Naive thymus-derived CD4-positive, alpha-beta T cell (primary cell): ENCODE measurements around the gene ESPL1. TPM values are rescaled to one million over a fixed set of nuclear protein-coding genes. Genes with fewer than 3 reads are reported as not detected.

Experiments used
- ATAC-seq: fragments of 150-1000 bp; cut with Tn5 transposase; 2 replicates; pipeline ENCODE4 v1.10.0; 2021; ENCODE audit warnings: mild to moderate bottlenecking, moderate library complexity
- CTCF ChIA-PET: fragments of 350-600 bp; sonication (Branson Sonifier 250); formaldehyde crosslinking; loops from one replicate; lab custom pipeline; 2021; ENCODE audit warnings: antibody characterized with exemption; lab: Charles Lee
- POLR2A ChIA-PET: fragments of 350-600 bp; sonication (Branson Sonifier 250); formaldehyde crosslinking; loops from one replicate; lab custom pipeline; 2021; ENCODE audit warnings: antibody characterized with exemption, inconsistent platforms; lab: Charles Lee
- DNase-seq, 9 donors: peaks; one replicate each; pipeline versions ENCODE4 v3.0.0 to v3.0.0-alpha.2; 2020 to 2022; ENCODE audit warnings: mixed read lengths in 1 of 9
- H3K27ac ChIP-seq: one replicate; pipeline ENCODE4 v1.7.0; 2013; ENCODE audit warnings: mild to moderate bottlenecking, low read depth, low read length, moderate library complexity
- H3K27me3 ChIP-seq, 2 donors: one replicate each; pipeline ENCODE4 v1.7.0; 2013; ENCODE audit warnings: low read length in 2 of 2, mild to moderate bottlenecking in 2 of 2, moderate library complexity in 2 of 2; ENCODE audit not compliant: control insufficient read depth in 2 of 2, insufficient read depth in 2 of 2
- H3K36me3 ChIP-seq, 3 experiments: 1 replicate in 2 of 3; 2 replicates in 1 of 3; pipeline ENCODE4 v1.7.0; 2013; ENCODE audit warnings: low read length in 3 of 3, mild to moderate bottlenecking in 3 of 3, moderate library complexity in 1 of 3; ENCODE audit not compliant: insufficient read depth in 3 of 3, control insufficient read depth in 2 of 3
- H3K4me1 ChIP-seq, 2 donors: one replicate each; pipeline ENCODE4 v1.7.0; 2013; ENCODE audit warnings: low read length in 2 of 2, mild to moderate bottlenecking in 2 of 2, moderate library complexity in 1 of 2; ENCODE audit not compliant: control insufficient read depth in 2 of 2, insufficient read depth in 2 of 2
- H3K4me3 ChIP-seq: 2 replicates; pipeline ENCODE4 v1.7.0; 2013; ENCODE audit warnings: mild to moderate bottlenecking, low read length
- H3K9me3 ChIP-seq, 3 experiments: 1 replicate in 2 of 3; 2 replicates in 1 of 3; pipeline ENCODE4 v1.7.0; 2013; ENCODE audit warnings: low read length in 3 of 3; ENCODE audit not compliant: control insufficient read depth in 2 of 3
- H3K27ac Mint-ChIP-seq, 9 donors: one replicate each; pipeline ENCODE4 v1.8.0; 2020 to 2022; ENCODE audit warnings: mixed read lengths in 9 of 9, mild to moderate bottlenecking in 8 of 9, moderate library complexity in 5 of 9, inconsistent platforms in 2 of 9
- H3K27me3 Mint-ChIP-seq, 5 donors: one replicate each; pipeline ENCODE4 v1.8.0; 2021 to 2022; ENCODE audit warnings: mixed read lengths in 5 of 5, mild to moderate bottlenecking in 1 of 5
- H3K36me3 Mint-ChIP-seq, 5 donors: one replicate each; pipeline ENCODE4 v1.8.0; 2020 to 2022; ENCODE audit warnings: mixed read lengths in 5 of 5, mild to moderate bottlenecking in 3 of 5, inconsistent platforms in 1 of 5
- H3K4me1 Mint-ChIP-seq, 7 donors: one replicate each; pipeline ENCODE4 v1.8.0; 2020 to 2022; ENCODE audit warnings: mixed read lengths in 7 of 7, mild to moderate bottlenecking in 3 of 7, inconsistent platforms in 1 of 7
- H3K4me3 Mint-ChIP-seq, 10 donors: one replicate each; pipeline ENCODE4 v1.8.0; 2020 to 2022; ENCODE audit warnings: mild to moderate bottlenecking in 10 of 10, mixed read lengths in 10 of 10, moderate library complexity in 6 of 10, inconsistent platforms in 2 of 10
- H3K9me3 Mint-ChIP-seq, 11 donors: one replicate each; pipeline ENCODE4 v1.8.0; 2020 to 2022; ENCODE audit warnings: mixed read lengths in 11 of 11, mild to moderate bottlenecking in 4 of 11, inconsistent platforms in 1 of 11, moderate library complexity in 1 of 11
- intact Hi-C, 2 donors: fragments of 100-400 bp; cut with micrococcal nuclease; formaldehyde crosslinking; loops; one replicate each; pipeline ENCODE4 v1.15.1; 2023
- polyA plus RNA-seq, 2 donors: library from polyadenylated mRNA; unstranded; fragments of 300-500 nt; fragmentation: Illumina TruSeq; gene quantifications; one replicate each; pipeline ENCODE4 v1.2.3, GENCODE V29; 2021
- total RNA-seq, 6 experiments: library from RNA in 5 of 6; stranded (reverse) in 5 of 6; gene quantifications; 1 replicate in 5 of 6; 2 replicates in 1 of 6; pipeline ENCODE4 v1.2.3 and lab custom pipeline; 2021 to 2026

The ESPL1 gene
- total and polyA plus RNA-seq, 7 experiments from 2014 or later: 0.08 to 65.4 (median 1.1) TPM; not detected in 2

DNA sequence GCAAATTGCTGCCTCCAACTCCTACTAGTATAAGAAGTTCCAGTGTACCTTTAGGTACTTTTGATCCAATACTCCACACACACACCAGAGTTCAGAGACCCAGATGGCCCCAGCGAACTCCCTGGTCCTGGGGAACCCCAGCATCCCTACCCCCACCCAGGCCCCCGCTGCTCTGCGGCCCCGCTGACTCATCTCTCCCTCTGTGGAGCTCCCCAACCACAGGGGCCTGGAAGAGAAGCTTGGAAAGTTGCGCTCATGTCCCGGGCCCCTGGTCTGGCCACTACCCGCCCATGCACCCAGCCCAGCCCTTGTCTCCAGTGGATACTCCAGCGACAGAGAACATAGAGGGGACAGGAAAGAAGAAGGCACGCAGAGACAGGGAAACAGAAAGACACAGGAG is 72.3 kb downstream of the ESPL1 start:
- no peak overlapping the region for H3K27ac Mint-ChIP-seq
- POLR2A ChIA-PET: no interaction called here
- Histone ChIP-seq H3K27me3 (peaks cover 5 to 8% of the 10 kb centered on the region in 2 donors), H3K4me1 (peaks cover 0 to 10% of the 10 kb centered on the region in 2 donors), H3K9me3 (no peaks in the 10 kb centered on the region), H3K27ac (no peak overlapping the region), H3K36me3 (no peaks in the 10 kb centered on the region), H3K4me3 (no peak overlapping the region)
- H3K27me3 Mint-ChIP-seq: peaks cover 25 to 44% (median 27%) of the 10 kb centered on the region in 5 donors
- ATAC-seq (no peak), DNase-seq (no peak)
- H3K4me1 Mint-ChIP-seq: peaks cover 17 to 32% (median 26%) of the 10 kb centered on the region in 7 donors
- CTCF ChIA-PET: interaction anchor here (0.8 to 1.4 kb wide), 2 partner anchors 12 to 81 kb away, joined by 3 to 4 read pairs; no protein-coding TSS in a partner anchor
- intact Hi-C loops: no loop called here
- peaks cover 0 to 8% (median 0%) of the 10 kb centered on the region in 5 donors for H3K36me3 Mint-ChIP-seq
- no peaks in the 10 kb centered on the region for H3K9me3 Mint-ChIP-seq
- no peak overlapping the region for H3K4me3 Mint-ChIP-seq

Other genes with a start within 250 kb of the ESPL1 start
- gene TNS2, start 218.2 kb upstream of the ESPL1 start, total RNA-seq: 1 to 10 TPM in 4 of 5 experiments, under 1 TPM in 1; 0.73 to 4.4 (median 2.5) TPM
- under 1 TPM; 0.26 to 0.30 TPM for gene TNS2, start 218.2 kb upstream of the ESPL1 start, polyA plus RNA-seq
- gene SPRYD3, start 188.9 kb upstream of the ESPL1 start, total RNA-seq: 10 to 100 TPM; 33.0 to 48.0 (median 36.4) TPM
- gene SPRYD3, start 188.9 kb upstream of the ESPL1 start, polyA plus RNA-seq: 10 to 100 TPM; 48.5 to 57.6 TPM
- gene IGFBP6, start 170.6 kb upstream of the ESPL1 start, total RNA-seq: under 1 TPM in 3 of 5 experiments, not detected in 2; 0.34 to 0.56 (median 0.54) TPM
- gene IGFBP6, start 170.6 kb upstream of the ESPL1 start, polyA plus RNA-seq: under 1 TPM; 0.41 to 0.81 TPM
- under 1 TPM in 4 of 5 experiments, not detected in 1; 0.35 to 0.69 (median 0.51) TPM for gene SOAT2, start 164.8 kb upstream of the ESPL1 start, total RNA-seq
- gene SOAT2, start 164.8 kb upstream of the ESPL1 start, polyA plus RNA-seq: under 1 TPM in 1 of 2 donors, not detected in 1; 0.31 TPM
- 100 to 1,000 TPM in 2 of 5 experiments, 10 to 100 TPM in 3; 37.2 to 135 (median 49.5) TPM for gene ZNF740, start 87.6 kb upstream of the ESPL1 start, total RNA-seq
- gene ZNF740, start 87.6 kb upstream of the ESPL1 start, polyA plus RNA-seq: 1 to 10 TPM; 3.6 to 3.8 TPM
- 10 to 100 TPM; 34.1 to 76.3 (median 69.1) TPM for gene CSAD, start 87.4 kb upstream of the ESPL1 start, total RNA-seq
- 1 to 10 TPM; 1.3 to 2.1 TPM for gene CSAD, start 87.4 kb upstream of the ESPL1 start, polyA plus RNA-seq
- 100 to 1,000 TPM; 208 to 760 (median 408) TPM for gene ITGB7, start 61.0 kb upstream of the ESPL1 start, total RNA-seq
- 100 to 1,000 TPM; 191 to 205 TPM for gene ITGB7, start 61.0 kb upstream of the ESPL1 start, polyA plus RNA-seq
- gene RARG, start 36.1 kb upstream of the ESPL1 start, total RNA-seq: 10 to 100 TPM; 22.4 to 73.1 (median 57.4) TPM
- gene RARG, start 36.1 kb upstream of the ESPL1 start, polyA plus RNA-seq: 10 to 100 TPM in 1 of 2 donors, 1 to 10 TPM in 1; 6.4 to 17.2 TPM
- gene PFDN5, start 27.2 kb downstream of the ESPL1 start, total RNA-seq: 100 to 1,000 TPM; 323 to 785 (median 692) TPM
- 1,000 to 10,000 TPM; 1,766 to 1,956 TPM for gene PFDN5, start 27.2 kb downstream of the ESPL1 start, polyA plus RNA-seq
- 10 to 100 TPM; 38.9 to 55.9 (median 49.2) TPM for gene MYG1, start 31.4 kb downstream of the ESPL1 start, total RNA-seq
- gene MYG1, start 31.4 kb downstream of the ESPL1 start, polyA plus RNA-seq: 10 to 100 TPM; 69.6 to 75.1 TPM
- 10 to 100 TPM; 35.4 to 73.5 (median 69.0) TPM for gene AAAS, start 53.3 kb downstream of the ESPL1 start, total RNA-seq
- 10 to 100 TPM; 45.9 to 58.2 TPM for gene AAAS, start 53.3 kb downstream of the ESPL1 start, polyA plus RNA-seq
- not detected for gene SP7, start 68.1 kb downstream of the ESPL1 start, total RNA-seq
- gene SP7, start 68.1 kb downstream of the ESPL1 start, polyA plus RNA-seq: under 1 TPM; 0.13 to 0.18 TPM
- 100 to 1,000 TPM in 2 of 5 experiments, 10 to 100 TPM in 3; 62.7 to 103 (median 79.6) TPM for gene SP1, start 111.9 kb downstream of the ESPL1 start, total RNA-seq
- 10 to 100 TPM; 10.2 to 13.6 TPM for gene SP1, start 111.9 kb downstream of the ESPL1 start, polyA plus RNA-seq
- gene AMHR2, start 155.6 kb downstream of the ESPL1 start, total RNA-seq: not detected
- gene AMHR2, start 155.6 kb downstream of the ESPL1 start, polyA plus RNA-seq: not detected
- 100 to 1,000 TPM; 147 to 215 (median 201) TPM for gene PRR13, start 173.4 kb downstream of the ESPL1 start, total RNA-seq
- 100 to 1,000 TPM; 493 to 529 TPM for gene PRR13, start 173.4 kb downstream of the ESPL1 start, polyA plus RNA-seq
- gene PCBP2, start 183.8 kb downstream of the ESPL1 start, total RNA-seq: 1,000 to 10,000 TPM in 2 of 5 experiments, 100 to 1,000 TPM in 3; 737 to 1,110 (median 928) TPM
- gene PCBP2, start 183.8 kb downstream of the ESPL1 start, polyA plus RNA-seq: 100 to 1,000 TPM; 148 to 158 TPM
- 10 to 100 TPM; 21.8 to 29.7 (median 23.0) TPM for gene MAP3K12, start 231.2 kb downstream of the ESPL1 start, total RNA-seq
- 1 to 10 TPM; 4.9 to 6.6 TPM for gene MAP3K12, start 231.2 kb downstream of the ESPL1 start, polyA plus RNA-seq
- gene TARBP2, start 233.0 kb downstream of the ESPL1 start, total RNA-seq: 10 to 100 TPM; 25.1 to 45.2 (median 40.7) TPM
- 10 to 100 TPM; 30.9 to 34.2 TPM for gene TARBP2, start 233.0 kb downstream of the ESPL1 start, polyA plus RNA-seq
- gene NPFF, start 239.2 kb downstream of the ESPL1 start, total RNA-seq: not detected
- not detected for gene NPFF, start 239.2 kb downstream of the ESPL1 start, polyA plus RNA-seq